Smooth muscle cell (in vitro differentiated cells): ENCODE data around the gene SLC37A3. TPM values are rescaled to one million over a fixed set of nuclear protein-coding genes. Genes with fewer than 3 reads are reported as not detected.

Experiments
- DNase-seq: peaks from one replicate; lab custom pipeline; 2025; ENCODE audit not compliant: unreplicated experiment; lab: John Stamatoyannopoulos, UW
- H2AFZ ChIP-seq: fragments of 200-600 bp; sonication (generic); 2 replicates; pipeline ENCODE4 v1.6.0; 2016; ENCODE audit warnings: antibody characterized with exemption, low read depth, mild to moderate bottlenecking
- H3F3A ChIP-seq: fragments of 200-600 bp; sonication (generic); 2 replicates; pipeline ENCODE4 v1.6.0; 2017; ENCODE audit warnings: antibody characterized with exemption, low read depth
- H3K27ac ChIP-seq: fragments of 200-600 bp; sonication (generic); 2 replicates; pipeline ENCODE4 v1.5.1; 2016; ENCODE audit warnings: low read depth, mild to moderate bottlenecking
- H3K27me3 ChIP-seq: fragments of 200-600 bp; sonication (generic); 2 replicates; pipeline ENCODE4 v1.6.1; 2016; ENCODE audit warnings: low read depth, mild to moderate bottlenecking
- H3K36me3 ChIP-seq: fragments of 200-600 bp; sonication (generic); 2 replicates; pipeline ENCODE4 v1.5.1; 2016; ENCODE audit warnings: low read depth
- H3K4me1 ChIP-seq: fragments of 200-600 bp; sonication (generic); 2 replicates; pipeline ENCODE4 v1.5.1; 2016; ENCODE audit warnings: low read depth
- H3K4me2 ChIP-seq: fragments of 200-600 bp; sonication (generic); 2 replicates; pipeline ENCODE4 v1.6.0; 2016; ENCODE audit warnings: mild to moderate bottlenecking
- H3K4me3 ChIP-seq: fragments of 200-600 bp; sonication (generic); 2 replicates; pipeline ENCODE4 v1.5.1; 2016; ENCODE audit warnings: mild to moderate bottlenecking
- H3K79me2 ChIP-seq: fragments of 200-600 bp; sonication (generic); 2 replicates; pipeline ENCODE4 v1.6.0; 2016; ENCODE audit warnings: low read depth, mild to moderate bottlenecking
- H3K9ac ChIP-seq: fragments of 200-600 bp; sonication (generic); 2 replicates; pipeline ENCODE4 v1.6.0; 2016; ENCODE audit warnings: low read depth
- H3K9me3 ChIP-seq: fragments of 200-600 bp; sonication (generic); replicated peaks from 2 replicates; pipeline ENCODE4 v1.5.1; 2016; ENCODE audit warnings: low read depth
- H4K20me1 ChIP-seq: fragments of 200-600 bp; sonication (generic); 2 replicates; pipeline ENCODE4 v1.6.0; 2016; ENCODE audit warnings: low read depth
- WGBS: methylation state at CpG from one replicate; pipeline ENCODE4 v1.1.7; 2016; ENCODE audit warnings: low lambda C conversion rate; 5-methylcytosine and 5-hydroxymethylcytosine counted together
- polyA plus RNA-seq: library from polyadenylated mRNA; unstranded; fragments of >200 nt; fragmentation: Nextera tagmentation; extraction: Ambion mirVana; gene quantifications from 2 replicates; pipeline ENCODE4 v1.2.1, GENCODE V29; 2016
- total RNA-seq: library from RNA; depleted of rRNA; stranded (reverse); fragments of >200 nt; gene quantifications from 2 replicates; pipeline ENCODE4 v1.2.3, GENCODE V29; 2014
- TF ChIP-seq, protein P1 (sequence below): fragments of 200-600 bp; sonication (generic); IDR thresholded peaks from 2 replicates; pipeline ENCODE4 v1.5.1; 2017; ENCODE audit warnings: borderline replicate concordance, mild to moderate bottlenecking, antibody characterized with exemption; ENCODE audit not compliant: insufficient read depth, poor library complexity, severe bottlenecking

The SLC37A3 gene
- total and polyA plus RNA-seq, 2 experiments from 2014 or later = 42.8 to 54.2 TPM

DNA sequence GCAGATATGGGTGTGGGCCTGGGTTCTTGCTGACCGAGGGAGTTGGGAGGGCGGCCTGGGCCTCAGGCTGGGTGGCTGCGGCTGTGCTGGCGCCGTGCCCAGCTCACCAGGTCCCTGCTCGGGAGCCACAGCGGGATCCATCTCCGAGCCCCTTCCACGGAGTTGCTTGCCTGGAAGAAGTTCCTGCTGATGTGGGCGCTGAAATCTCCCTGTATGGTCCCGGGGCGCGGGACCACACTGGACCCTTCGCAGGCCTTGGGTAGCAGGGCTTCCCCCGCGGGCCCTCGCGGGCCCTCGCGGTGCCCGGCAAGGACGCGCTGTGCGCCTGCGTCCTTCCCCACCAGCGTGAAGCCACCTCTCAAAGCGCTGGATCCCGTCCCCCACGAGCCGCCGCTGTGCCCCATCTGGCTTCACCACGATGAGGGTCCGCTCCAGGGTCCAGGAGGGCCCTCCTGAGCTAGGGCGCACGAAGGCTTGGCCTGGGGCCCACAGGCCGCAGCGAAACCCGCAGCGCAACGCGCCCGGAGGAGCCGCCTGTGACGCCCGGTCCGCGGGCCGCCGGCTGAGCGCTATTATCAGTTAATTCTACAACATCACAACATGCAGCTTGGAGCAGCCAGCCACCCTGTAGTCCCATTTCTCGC is 37.0 kb upstream of the SLC37A3 start:
- H3K4me1 ChIP-seq = no peaks in the 10 kb centered on the region
- no peak overlapping the region for H3K4me2 ChIP-seq
- H4K20me1 ChIP-seq = no peaks in the 10 kb centered on the region
- H3F3A ChIP-seq = no peaks in the 10 kb centered on the region
- H3K27ac ChIP-seq = no peak overlapping the region
- no peaks in the 10 kb centered on the region for H3K9me3 ChIP-seq
- H3K36me3 ChIP-seq = no peaks in the 10 kb centered on the region
- no peak overlapping the region for H3K4me3 ChIP-seq
- 95% methylated on average over 51 of the region's 51 CpGs for WGBS
- H3K9ac ChIP-seq = no peak overlapping the region
- no peaks in the 10 kb centered on the region for H3K27me3 ChIP-seq
- no peaks in the 10 kb centered on the region for H3K79me2 ChIP-seq
- no peak for DNase-seq
- TF ChIP-seq, protein P1, sequence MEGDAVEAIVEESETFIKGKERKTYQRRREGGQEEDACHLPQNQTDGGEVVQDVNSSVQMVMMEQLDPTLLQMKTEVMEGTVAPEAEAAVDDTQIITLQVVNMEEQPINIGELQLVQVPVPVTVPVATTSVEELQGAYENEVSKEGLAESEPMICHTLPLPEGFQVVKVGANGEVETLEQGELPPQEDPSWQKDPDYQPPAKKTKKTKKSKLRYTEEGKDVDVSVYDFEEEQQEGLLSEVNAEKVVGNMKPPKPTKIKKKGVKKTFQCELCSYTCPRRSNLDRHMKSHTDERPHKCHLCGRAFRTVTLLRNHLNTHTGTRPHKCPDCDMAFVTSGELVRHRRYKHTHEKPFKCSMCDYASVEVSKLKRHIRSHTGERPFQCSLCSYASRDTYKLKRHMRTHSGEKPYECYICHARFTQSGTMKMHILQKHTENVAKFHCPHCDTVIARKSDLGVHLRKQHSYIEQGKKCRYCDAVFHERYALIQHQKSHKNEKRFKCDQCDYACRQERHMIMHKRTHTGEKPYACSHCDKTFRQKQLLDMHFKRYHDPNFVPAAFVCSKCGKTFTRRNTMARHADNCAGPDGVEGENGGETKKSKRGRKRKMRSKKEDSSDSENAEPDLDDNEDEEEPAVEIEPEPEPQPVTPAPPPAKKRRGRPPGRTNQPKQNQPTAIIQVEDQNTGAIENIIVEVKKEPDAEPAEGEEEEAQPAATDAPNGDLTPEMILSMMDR = no peak
- H2AFZ ChIP-seq = no peak overlapping the region

DNA sequence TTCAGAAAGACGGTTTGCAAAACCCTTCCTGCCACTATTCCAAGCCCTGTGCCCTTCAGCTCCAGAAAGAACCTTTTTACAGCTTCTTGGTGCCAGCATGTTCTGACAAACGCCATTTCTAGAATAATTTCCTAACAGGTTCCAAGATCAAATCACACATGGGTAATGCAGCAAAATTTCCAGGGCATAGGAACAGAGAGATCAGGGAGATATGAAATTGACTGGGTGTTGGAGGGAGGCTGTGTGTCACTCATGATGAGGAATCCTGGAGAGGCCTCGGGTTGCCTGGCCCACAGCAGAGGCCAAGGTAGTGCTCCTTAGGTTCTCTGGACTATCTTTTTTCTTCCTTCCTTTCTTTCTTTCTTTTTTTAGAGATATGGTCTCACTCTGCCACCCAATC is 35.1 kb upstream of the SLC37A3 start:
- no peaks in the 10 kb centered on the region for H3K36me3 ChIP-seq
- no peaks in the 10 kb centered on the region for H3F3A ChIP-seq
- no peak for DNase-seq
- no peaks in the 10 kb centered on the region for H3K9me3 ChIP-seq
- H3K4me3 ChIP-seq = no peak overlapping the region
- H3K4me1 ChIP-seq = no peaks in the 10 kb centered on the region
- no peak overlapping the region for H2AFZ ChIP-seq
- H3K4me2 ChIP-seq = no peak overlapping the region
- 89% methylated on average over 3 of the region's 3 CpGs for WGBS
- TF ChIP-seq, protein P1 = no peak
- H3K27me3 ChIP-seq = no peaks in the 10 kb centered on the region
- no peak overlapping the region for H3K27ac ChIP-seq
- H4K20me1 ChIP-seq = no peaks in the 10 kb centered on the region
- no peak overlapping the region for H3K9ac ChIP-seq
- H3K79me2 ChIP-seq = no peaks in the 10 kb centered on the region

DNA sequence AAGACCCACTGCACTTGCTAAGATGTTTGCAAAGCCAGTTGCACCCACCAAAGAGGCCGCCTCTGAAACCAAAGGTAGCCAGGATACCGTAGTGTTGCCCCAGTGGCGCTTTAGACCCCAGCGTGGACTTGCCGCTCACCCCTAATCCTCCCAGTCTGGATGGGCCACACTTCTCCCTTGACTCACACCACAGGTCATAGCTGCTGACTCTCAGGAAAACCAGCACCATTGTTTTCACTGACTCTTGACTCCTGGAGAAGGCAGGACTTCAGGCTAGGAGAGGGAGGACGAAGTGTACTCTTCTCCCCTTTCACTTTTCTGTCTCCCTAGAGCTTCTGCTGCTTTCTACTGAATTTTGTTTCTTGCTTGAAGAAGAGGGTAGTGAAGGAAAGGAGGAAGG is 27.8 kb upstream of the SLC37A3 start:
- no peak overlapping the region for H3K9ac ChIP-seq
- no peak overlapping the region for H3K27ac ChIP-seq
- H4K20me1 ChIP-seq = no peaks in the 10 kb centered on the region
- H3K4me1 ChIP-seq = no peaks in the 10 kb centered on the region
- H3F3A ChIP-seq = no peaks in the 10 kb centered on the region
- no peak overlapping the region for H2AFZ ChIP-seq
- H3K27me3 ChIP-seq = no peaks in the 10 kb centered on the region
- WGBS = 93% methylated on average over 6 of the region's 6 CpGs
- H3K4me2 ChIP-seq = no peak overlapping the region
- no peaks in the 10 kb centered on the region for H3K36me3 ChIP-seq
- TF ChIP-seq, protein P1 = no peak
- no peaks in the 10 kb centered on the region for H3K9me3 ChIP-seq
- DNase-seq = no peak
- H3K4me3 ChIP-seq = no peak overlapping the region
- H3K79me2 ChIP-seq = no peaks in the 10 kb centered on the region

DNA sequence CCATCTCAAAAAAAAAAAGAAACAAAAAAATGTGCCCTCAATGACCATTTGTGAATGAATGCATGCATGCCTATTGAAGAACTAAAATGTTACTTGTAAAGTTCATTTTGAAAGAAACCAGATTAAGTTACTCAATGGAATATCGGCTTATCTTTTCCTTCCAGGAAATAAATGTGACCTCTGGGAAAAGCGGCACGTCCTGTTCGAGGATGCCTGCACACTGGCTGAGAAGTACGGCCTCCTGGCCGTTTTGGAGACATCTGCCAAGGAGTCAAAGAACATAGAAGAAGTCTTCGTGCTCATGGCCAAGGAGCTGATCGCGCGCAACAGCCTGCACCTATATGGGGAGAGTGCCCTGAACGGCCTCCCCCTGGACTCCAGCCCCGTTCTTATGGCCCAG is 27.4 kb upstream of the SLC37A3 start:
- Histone ChIP-seq H4K20me1 (no peaks in the 10 kb centered on the region), H3K4me1 (no peaks in the 10 kb centered on the region), H3K27ac (no peak overlapping the region), H3F3A (no peaks in the 10 kb centered on the region), H3K36me3 (no peaks in the 10 kb centered on the region), H3K9ac (no peak overlapping the region), H3K27me3 (no peaks in the 10 kb centered on the region), H3K4me3 (no peak overlapping the region), H3K79me2 (no peaks in the 10 kb centered on the region), H2AFZ (no peak overlapping the region), H3K4me2 (no peak overlapping the region), H3K9me3 (no peaks in the 10 kb centered on the region)
- WGBS = 90% methylated on average over 12 of the region's 12 CpGs
- DNase-seq = no peak
- TF ChIP-seq, protein P1 = no peak
